IPS-18a (cell line): ENCODE results near the gene LDB3.
A peak's percentile ranks its signal among the peaks of the same experiment; 100 is the strongest.

ENCODE experiments used
- H3K27ac ChIP-seq: one replicate; pipeline ENCODE4 v1.5.1; 2013; ENCODE audit warnings: low read length
- H3K27me3 ChIP-seq: one replicate; pipeline ENCODE4 v1.6.1; 2013; ENCODE audit warnings: mild to moderate bottlenecking, low read length; ENCODE audit not compliant: control insufficient read depth, insufficient read depth
- H3K36me3 ChIP-seq: one replicate; pipeline ENCODE4 v1.6.1; 2013; ENCODE audit warnings: low read depth, low read length; ENCODE audit not compliant: control insufficient read depth
- H3K4me1 ChIP-seq: one replicate; pipeline ENCODE4 v1.6.1; 2013; ENCODE audit warnings: low read depth, low read length; ENCODE audit not compliant: control insufficient read depth
- H3K4me3 ChIP-seq: one replicate; pipeline ENCODE4 v1.5.1; 2013; ENCODE audit warnings: low read length
- H3K9ac ChIP-seq: one replicate; pipeline ENCODE4 v1.6.1; 2013; ENCODE audit warnings: mild to moderate bottlenecking, low read length, moderate library complexity
- H3K9me3 ChIP-seq: one replicate; pipeline ENCODE4 v1.6.1; 2013; ENCODE audit warnings: low read depth, low read length; ENCODE audit not compliant: control insufficient read depth

Gene LDB3, protein sequence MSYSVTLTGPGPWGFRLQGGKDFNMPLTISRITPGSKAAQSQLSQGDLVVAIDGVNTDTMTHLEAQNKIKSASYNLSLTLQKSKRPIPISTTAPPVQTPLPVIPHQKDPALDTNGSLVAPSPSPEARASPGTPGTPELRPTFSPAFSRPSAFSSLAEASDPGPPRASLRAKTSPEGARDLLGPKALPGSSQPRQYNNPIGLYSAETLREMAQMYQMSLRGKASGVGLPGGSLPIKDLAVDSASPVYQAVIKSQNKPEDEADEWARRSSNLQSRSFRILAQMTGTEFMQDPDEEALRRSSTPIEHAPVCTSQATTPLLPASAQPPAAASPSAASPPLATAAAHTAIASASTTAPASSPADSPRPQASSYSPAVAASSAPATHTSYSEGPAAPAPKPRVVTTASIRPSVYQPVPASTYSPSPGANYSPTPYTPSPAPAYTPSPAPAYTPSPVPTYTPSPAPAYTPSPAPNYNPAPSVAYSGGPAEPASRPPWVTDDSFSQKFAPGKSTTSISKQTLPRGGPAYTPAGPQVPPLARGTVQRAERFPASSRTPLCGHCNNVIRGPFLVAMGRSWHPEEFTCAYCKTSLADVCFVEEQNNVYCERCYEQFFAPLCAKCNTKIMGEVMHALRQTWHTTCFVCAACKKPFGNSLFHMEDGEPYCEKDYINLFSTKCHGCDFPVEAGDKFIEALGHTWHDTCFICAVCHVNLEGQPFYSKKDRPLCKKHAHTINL

DNA sequence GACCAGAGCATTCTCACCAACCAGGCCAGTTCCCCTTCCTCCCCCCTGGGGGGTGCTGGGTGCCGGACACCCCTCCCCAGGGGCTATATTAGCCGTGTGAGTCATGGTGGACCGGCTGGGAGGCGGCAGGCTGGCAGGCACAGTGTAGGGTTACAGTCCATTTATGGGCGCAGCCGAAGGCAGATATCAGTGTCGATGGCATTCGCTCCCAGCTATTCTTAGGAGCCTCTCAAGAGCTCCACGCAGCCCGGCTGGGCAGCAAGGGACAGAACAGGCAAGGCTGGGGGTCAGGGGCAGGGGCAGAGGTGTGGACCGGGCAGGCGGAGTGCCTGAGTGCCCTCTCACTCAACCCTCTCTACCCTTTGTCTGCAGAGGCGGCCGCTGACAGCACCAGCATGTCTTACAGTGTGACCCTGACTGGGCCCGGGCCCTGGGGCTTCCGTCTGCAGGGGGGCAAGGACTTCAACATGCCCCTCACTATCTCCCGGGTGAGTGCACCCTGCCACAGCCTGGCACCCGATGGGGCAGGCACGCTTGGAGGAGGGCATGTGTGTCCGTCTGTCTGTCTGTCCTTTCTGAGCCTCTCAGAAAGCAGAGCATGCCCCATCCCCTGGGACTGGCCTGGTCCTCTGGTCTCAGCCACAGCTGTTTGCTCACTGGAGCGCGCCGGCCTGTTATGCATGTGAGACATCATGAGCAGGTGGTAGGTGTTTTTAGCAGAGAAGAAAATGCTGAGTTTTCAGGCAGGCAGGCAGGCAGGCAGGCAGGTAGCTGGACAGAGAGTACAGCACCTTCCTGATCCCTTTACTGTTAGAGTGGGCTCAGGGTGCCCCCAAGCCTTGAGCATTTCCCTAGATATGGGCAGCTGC is at the start of gene LDB3:
TSS of gene LDB3 (plus strand) at position 215 of the 869 bp plus-strand sequence. CDS start at position 396, 181 bp downstream.
- peaks cover 12% of the 10 kb centered on the region for H3K4me1 ChIP-seq
- H3K4me3 ChIP-seq, result no peak within 1 kb of the TSS

DNA sequence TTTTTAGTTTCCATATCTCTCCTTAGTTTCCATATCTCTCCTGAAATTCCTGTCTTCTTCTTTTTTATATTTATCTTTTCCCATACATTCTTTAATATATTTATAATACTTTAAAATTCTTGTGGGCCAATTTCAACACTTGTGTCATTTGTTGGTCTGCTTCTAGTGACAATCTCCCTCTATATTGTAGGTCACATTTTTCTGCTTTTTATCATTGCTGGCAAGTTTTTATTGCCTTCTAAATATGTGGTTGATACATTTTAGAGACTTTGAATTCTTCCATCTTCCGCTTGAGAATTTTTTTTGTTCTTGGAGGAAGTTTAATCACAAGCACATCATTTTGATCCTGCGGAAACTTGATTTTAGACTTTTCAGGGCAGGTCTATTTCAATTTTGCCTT is 40.0 kb upstream of the LDB3 start:
- H3K4me1 ChIP-seq, result no peaks in the 10 kb centered on the region
- H3K27me3 ChIP-seq, result peaks cover 29% of the 10 kb centered on the region
- H3K9ac ChIP-seq, result no peak overlapping the region
- H3K4me3 ChIP-seq, result no peak overlapping the region
- no peaks in the 10 kb centered on the region for H3K36me3 ChIP-seq
- H3K27ac ChIP-seq, result no peak overlapping the region
- no peaks in the 10 kb centered on the region for H3K9me3 ChIP-seq

More for the DNA sequence above, at the start of gene LDB3:
- no peaks in the 10 kb centered on the region for H3K9me3 ChIP-seq
- H3K36me3 ChIP-seq, result no peaks in the 10 kb centered on the region
- H3K9ac ChIP-seq, result no peak within 1 kb of the TSS
- no peak within 1 kb of the TSS for H3K27ac ChIP-seq
- no peaks in the 10 kb centered on the region for H3K27me3 ChIP-seq

DNA sequence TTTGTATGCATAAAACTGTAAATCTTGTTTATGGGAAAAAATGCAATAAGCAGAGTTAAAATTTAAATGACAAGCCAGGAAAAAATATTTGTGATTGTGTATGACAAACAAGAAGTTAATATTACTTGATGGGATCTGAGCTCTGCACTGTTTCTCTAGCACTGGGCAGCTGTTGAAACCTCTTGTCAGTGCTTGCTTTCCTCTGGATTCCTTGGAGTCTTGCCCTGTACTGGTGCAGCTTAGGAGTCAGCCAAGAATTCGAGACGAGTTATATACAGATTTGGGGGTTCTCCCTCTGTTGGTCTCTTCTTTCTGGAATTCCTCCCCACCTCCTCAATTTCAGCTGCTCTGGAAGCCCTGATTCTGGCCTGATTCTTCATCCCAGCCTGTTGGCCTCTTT is 38.2 kb upstream of the LDB3 start:
- Histone ChIP-seq H3K27ac (no peak overlapping the region), H3K4me1 (no peaks in the 10 kb centered on the region), H3K27me3 (peaks cover 41% of the 10 kb centered on the region), H3K9me3 (no peaks in the 10 kb centered on the region), H3K4me3 (no peak overlapping the region), H3K36me3 (no peaks in the 10 kb centered on the region), H3K9ac (no peak overlapping the region)

DNA sequence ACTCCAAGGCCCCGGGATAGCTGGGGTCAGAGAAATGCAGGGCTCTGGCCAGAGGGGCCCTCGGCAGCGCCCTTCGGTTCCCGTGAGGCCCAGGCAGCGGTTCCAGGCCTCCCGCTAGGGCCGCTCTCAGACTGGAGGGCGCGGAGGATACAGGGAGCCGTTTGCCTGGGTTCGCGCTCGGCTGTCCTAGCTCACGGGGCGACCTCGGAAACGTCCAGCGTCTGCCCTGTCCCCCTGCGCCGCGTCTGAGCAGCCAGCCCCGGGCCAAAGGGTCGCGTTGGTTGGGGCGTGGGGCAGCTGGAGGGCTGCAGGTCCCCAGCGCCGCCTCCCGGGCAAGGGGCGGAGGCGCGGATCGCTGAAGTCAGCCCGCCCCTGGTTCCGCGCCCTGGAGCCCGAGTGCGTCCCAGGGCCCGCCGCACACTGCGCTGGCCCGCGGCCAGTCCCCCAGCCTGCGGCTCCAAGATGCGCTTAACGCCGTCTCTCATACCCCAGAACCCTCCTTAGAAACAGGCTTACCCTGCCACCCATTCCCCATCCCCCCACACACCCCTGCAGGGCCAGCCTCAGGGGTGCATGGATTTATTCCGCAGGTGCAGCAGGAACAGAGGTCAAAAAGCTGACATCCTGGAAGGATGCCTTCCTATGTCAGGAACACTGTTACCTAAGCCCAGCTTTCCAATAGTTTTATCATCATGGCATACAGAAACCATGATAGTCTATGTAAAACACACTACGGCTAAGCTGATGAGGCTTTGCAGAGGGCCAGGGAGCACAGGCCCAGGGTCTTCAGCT is 36.1 kb upstream of the LDB3 start:
- Histone ChIP-seq H3K4me1 (no peaks in the 10 kb centered on the region), H3K36me3 (no peaks in the 10 kb centered on the region), H3K9ac (peak overlapping the region; percentile 20), H3K4me3 (peak overlapping the region; percentile 54), H3K9me3 (no peaks in the 10 kb centered on the region), H3K27me3 (peaks cover 41% of the 10 kb centered on the region), H3K27ac (no peak overlapping the region)

DNA sequence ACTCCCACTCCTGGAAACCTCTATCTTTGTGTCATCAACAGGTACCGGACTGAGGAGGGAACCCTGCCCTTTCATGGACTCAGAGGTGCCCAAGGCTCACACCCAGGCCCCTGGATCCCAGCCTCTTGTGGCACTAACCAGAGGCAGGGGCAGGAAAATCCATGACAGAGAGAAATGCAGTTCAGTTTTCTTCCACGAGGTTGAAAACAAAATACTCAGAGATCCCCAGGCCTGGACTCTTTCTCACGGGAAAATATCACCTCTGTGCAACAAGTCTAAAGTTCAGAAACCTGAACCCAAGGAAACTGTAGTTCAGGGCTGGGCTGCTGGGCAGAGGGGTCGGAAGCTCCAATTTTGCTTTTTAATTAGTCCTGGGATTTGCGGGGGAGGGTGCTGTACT is 35.4 kb upstream of the LDB3 start:
- Histone ChIP-seq H3K27me3 (peaks cover 41% of the 10 kb centered on the region), H3K36me3 (no peaks in the 10 kb centered on the region)

DNA sequence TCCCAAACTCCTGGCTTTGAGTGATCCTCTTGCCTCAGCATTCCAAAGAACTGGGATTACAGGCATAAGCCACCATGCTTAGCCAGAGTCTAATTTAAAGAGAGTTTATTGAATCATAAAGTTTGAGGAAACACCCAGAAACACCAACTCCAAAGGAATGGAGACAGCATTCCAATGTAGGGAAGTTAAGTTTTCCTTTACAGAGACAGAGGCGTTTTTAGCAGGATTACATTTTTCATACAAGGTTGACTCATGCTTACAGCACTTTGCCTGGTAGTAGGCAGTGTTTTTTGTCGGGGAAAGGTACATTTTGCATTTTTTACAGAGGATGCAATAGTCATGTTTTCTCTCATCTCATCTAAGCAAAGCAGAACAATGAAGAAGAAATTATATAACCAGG is 32.9 kb upstream of the LDB3 start:
- H3K9ac ChIP-seq, result no peak overlapping the region
- no peak overlapping the region for H3K4me3 ChIP-seq
- H3K27me3 ChIP-seq, result peaks cover 39% of the 10 kb centered on the region
- no peak overlapping the region for H3K27ac ChIP-seq
- no peaks in the 10 kb centered on the region for H3K9me3 ChIP-seq
- no peaks in the 10 kb centered on the region for H3K36me3 ChIP-seq
- no peaks in the 10 kb centered on the region for H3K4me1 ChIP-seq

More for the DNA sequence above, 35.4 kb upstream of the LDB3 start:
- Histone ChIP-seq H3K4me3 (no peak overlapping the region), H3K9ac (no peak overlapping the region), H3K9me3 (no peaks in the 10 kb centered on the region), H3K27ac (no peak overlapping the region), H3K4me1 (no peaks in the 10 kb centered on the region)

DNA sequence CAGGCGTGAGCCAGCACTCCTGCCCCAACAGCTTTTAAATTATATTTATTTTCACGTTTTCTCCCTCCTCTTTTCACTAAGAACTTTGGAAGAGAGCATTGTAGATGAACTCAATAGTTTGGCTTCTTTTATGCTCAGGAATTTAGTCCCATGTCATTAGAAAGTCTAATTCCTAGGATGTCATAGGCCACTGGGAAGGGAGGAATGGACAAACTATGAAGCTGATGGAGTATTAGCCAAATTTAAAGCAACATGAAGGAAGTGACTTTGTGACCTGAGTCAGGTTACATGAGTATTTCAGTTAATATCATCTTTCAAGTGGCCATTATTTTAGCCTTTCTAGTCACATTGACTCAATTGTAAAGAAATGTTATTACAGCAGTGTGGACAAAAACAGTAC is 32.0 kb upstream of the LDB3 start:
- H3K27me3 ChIP-seq, result peaks cover 30% of the 10 kb centered on the region
- no peak overlapping the region for H3K4me3 ChIP-seq
- H3K27ac ChIP-seq, result no peak overlapping the region
- H3K9me3 ChIP-seq, result no peaks in the 10 kb centered on the region
- no peaks in the 10 kb centered on the region for H3K36me3 ChIP-seq
- no peak overlapping the region for H3K9ac ChIP-seq
- no peaks in the 10 kb centered on the region for H3K4me1 ChIP-seq

DNA sequence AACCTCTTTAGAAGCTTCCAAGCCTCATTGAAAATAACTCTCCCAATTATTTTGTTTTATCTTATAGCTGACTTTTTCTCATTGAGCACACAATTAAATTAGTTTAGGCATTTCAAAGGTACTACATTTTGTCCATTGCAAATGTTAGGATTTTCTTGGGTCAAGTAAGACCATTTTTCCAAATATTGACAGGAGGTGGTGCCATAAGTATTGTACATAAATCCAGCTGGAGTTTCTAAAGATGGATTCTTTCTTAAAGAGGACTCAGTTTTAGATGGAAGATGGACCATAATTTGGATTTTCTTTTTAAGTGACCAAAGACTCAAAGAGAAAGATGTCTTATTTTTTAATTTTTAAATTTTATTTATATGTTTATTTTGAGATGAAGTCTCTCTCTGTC is 26.3 kb upstream of the LDB3 start:
- H3K4me1 ChIP-seq, result no peaks in the 10 kb centered on the region
- H3K9me3 ChIP-seq, result no peaks in the 10 kb centered on the region
- no peaks in the 10 kb centered on the region for H3K36me3 ChIP-seq
- no peak overlapping the region for H3K9ac ChIP-seq
- no peaks in the 10 kb centered on the region for H3K27me3 ChIP-seq
- no peak overlapping the region for H3K4me3 ChIP-seq
- no peak overlapping the region for H3K27ac ChIP-seq

DNA sequence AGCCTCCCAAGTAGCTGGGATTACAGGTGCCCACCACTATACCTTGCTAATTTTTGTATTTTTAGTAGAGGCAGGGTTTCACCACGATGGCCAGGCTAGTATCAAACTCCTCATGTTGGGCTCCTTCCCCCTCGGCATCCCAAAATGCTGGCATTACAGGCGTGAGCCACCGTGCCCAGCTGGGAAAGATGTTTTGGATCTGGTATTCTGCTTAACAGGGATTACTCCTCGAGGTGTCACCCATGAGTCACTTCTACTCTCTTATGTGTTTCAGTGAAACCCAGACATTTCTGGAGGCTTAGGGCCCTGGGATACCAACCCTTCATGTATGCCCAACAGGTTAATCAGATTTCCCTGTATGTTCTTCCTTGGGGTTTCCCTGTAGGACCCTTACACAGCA is 25.8 kb upstream of the LDB3 start:
- Histone ChIP-seq H3K36me3 (no peaks in the 10 kb centered on the region), H3K9ac (no peak overlapping the region), H3K27ac (no peak overlapping the region), H3K27me3 (no peaks in the 10 kb centered on the region), H3K4me3 (no peak overlapping the region), H3K4me1 (no peaks in the 10 kb centered on the region), H3K9me3 (no peaks in the 10 kb centered on the region)

DNA sequence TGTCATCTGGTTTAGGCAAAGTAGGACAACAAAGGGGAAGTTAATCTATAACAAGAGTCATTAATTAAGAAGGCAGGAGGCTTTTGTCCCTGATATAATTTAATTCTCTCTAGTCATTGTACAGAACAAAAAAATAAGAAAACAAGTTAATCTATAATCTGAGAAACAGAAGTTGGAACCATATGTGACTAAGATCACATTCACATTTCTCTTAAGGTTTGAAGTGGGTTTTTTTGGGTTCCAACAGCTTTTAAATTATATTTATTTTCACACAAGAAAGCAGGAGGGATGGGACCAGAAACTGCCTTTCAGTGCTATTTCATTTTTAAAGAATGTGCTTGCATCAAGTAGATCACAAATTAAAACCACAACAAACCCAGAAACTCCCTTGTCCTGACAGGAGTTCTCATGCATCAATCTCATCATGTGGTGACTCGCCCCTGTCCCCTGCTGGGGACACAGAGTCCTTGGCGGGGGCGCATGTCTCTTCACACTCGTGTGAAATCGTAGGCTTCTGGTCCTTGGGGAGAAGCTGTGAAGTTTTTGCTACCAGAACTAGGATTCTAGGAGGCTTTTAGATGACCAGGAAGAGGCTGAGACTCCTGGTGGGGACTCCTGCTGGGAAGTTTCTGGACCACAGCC is 24.0 kb upstream of the LDB3 start:
- Histone ChIP-seq H3K4me1 (no peaks in the 10 kb centered on the region), H3K4me3 (no peak overlapping the region), H3K9ac (no peak overlapping the region), H3K27me3 (no peaks in the 10 kb centered on the region), H3K27ac (no peak overlapping the region), H3K36me3 (no peaks in the 10 kb centered on the region), H3K9me3 (no peaks in the 10 kb centered on the region)
